GM19372 (cell line): Measurements from ENCODE around the gene MBOAT1.

ENCODE experiments used
- ATAC-seq: cut with Tn5 transposase; IDR thresholded peaks from one replicate; pipeline ENCODE4 v1.9.1; 2021; ENCODE audit warnings: mild to moderate bottlenecking, low read depth, moderate library complexity; ENCODE audit not compliant: unreplicated experiment

The MBOAT1 gene

GRCh38 chr6:20058121-20058905, 154.0 kb downstream of the MBOAT1 start:
- ATAC-seq, result no peak

GRCh38 chr6:20056350-20056992, 155.8 kb downstream of the MBOAT1 start:
- peak; percentile 49 for ATAC-seq

GRCh38 chr6:20055916-20056315, 156.4 kb downstream of the MBOAT1 start:
- ATAC-seq, result no peak
